NOMO-1 treated with dmso at 0.1 percent for 144 hours (cell line): ENCODE results near the gene GAGE10.
"Not testable (repeated sequence)": the region's sequence is repeated elsewhere in the genome, so short reads cannot be mapped to it uniquely, and the experiment has no call there.

ENCODE experiments used
- DNase-seq: peaks from one replicate; lab custom pipeline; 2025; ENCODE audit not compliant: unreplicated experiment; lab: John Stamatoyannopoulos, UW

GAGE10 gene

GRCh38 chrX:49321737-49322136 is 18.3 kb downstream of the GAGE10 start, which contains the start of gene GAGE12J:
Gene GAGE12J, plus strand, starts transcription at chrX:49322037. Its CDS starts 1,157 bp downstream, at chrX:49323194.
- DNase-seq: not testable (repeated sequence)

DNA sequence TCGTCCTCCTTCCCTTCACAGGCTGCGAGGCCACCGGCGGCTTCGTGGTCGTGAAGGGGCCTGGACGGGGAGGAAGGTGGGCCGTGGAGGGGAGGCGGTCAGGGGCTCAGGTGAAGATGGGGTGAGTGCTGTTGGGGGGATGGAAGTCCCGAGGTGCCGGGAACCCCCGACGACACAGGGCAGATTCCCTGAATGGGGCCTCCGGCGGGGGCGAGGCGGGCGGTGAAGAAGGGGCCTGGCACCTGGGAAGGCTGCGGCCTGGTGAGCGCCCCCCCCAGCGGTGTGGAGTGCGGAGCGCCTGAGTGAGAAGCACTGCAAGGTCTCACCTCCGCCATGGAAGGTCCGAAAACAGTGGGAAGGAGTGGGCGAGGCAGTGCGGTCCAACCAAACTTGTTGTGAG is 18.8 kb downstream of the GAGE10 start:
- DNase-seq: not testable (repeated sequence)

DNA sequence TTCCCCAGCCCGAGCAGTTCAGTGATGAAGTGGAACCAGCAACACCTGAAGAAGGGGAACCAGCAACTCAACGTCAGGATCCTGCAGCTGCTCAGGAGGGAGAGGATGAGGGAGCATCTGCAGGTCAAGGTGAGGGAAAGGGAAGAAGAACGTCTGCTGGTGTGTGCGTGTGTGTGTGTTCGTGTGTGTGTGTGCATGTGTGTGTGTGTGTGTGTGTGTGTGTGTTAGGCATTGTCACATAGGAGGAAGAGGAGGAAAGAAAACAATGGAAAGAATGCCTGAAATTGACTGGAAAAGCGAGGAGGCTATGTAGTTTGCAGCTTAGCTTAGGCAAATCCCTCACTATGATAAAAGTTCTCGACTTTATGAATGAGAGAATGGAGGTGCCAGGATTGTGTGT is 20.3 kb downstream of the GAGE10 start:
- not testable (repeated sequence) for DNase-seq

- not testable (repeated sequence) for DNase-seq
Measured at GRCh38 chrX:49330421-49330820, 27.0 kb downstream of the GAGE10 start.

GRCh38 chrX:49331282-49331681 is 27.8 kb downstream of the GAGE10 start, which contains the start of gene GAGE13:
Gene GAGE13, plus strand, starts transcription at chrX:49331582. Its CDS starts 1,156 bp downstream, at chrX:49332738.
- not testable (repeated sequence) for DNase-seq

DNA sequence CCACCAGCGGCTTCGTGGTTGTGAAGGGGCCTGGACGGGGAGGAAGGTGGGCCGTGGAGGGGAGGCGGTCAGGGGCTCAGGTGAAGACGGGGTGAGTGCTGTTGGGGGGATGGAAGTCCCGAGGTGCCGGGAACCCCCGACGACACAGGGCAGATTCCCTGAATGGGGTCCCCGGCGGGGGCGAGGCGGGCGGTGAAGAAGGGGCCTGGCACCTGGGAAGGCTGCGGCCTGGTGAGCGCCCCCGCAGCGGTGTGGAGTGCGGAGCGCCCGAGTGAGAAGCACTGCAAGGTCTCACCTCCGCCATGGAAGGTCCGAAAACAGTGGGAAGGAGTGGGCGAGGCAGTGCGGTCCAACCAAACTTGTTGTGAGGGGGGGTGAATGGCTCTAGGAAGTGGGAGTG is 28.4 kb downstream of the GAGE10 start:
- not testable (repeated sequence) for DNase-seq

DNA sequence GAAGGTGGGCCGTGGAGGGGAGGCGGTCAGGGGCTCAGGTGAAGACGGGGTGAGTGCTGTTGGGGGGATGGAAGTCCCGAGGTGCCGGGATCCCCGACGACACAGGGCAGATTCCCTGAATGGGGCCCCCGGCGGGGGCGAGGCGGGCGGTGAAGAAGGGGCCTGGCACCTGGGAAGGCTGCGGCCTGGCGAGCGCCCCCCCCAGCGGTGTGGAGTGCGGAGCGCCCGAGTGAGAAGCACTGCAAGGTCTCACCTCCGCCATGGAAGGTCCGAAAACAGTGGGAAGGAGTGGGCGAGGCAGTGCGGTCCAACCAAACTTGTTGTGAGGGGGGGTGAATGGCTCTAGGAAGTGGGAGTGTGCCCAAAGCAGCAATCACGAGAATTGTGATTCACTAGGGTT is 38.0 kb downstream of the GAGE10 start:
- DNase-seq: not testable (repeated sequence)

- DNase-seq: not testable (repeated sequence)
Measured at GRCh38 chrX:49344496-49345175, 41.2 kb downstream of the GAGE10 start.

- not testable (repeated sequence) for DNase-seq
Measured at GRCh38 chrX:49345402-49345801, 42.0 kb downstream of the GAGE10 start.

- DNase-seq: not testable (repeated sequence)
Measured at GRCh38 chrX:49346150-49346549, 42.7 kb downstream of the GAGE10 start.
